HG02885 (cell line): ENCODE results near the gene EMC10.

Experiments used
- ATAC-seq: cut with Tn5 transposase; IDR thresholded peaks from one replicate; pipeline ENCODE4 v1.9.1; 2021; ENCODE audit warnings: mild to moderate bottlenecking; ENCODE audit not compliant: unreplicated experiment, poor library complexity

Gene EMC10

DNA sequence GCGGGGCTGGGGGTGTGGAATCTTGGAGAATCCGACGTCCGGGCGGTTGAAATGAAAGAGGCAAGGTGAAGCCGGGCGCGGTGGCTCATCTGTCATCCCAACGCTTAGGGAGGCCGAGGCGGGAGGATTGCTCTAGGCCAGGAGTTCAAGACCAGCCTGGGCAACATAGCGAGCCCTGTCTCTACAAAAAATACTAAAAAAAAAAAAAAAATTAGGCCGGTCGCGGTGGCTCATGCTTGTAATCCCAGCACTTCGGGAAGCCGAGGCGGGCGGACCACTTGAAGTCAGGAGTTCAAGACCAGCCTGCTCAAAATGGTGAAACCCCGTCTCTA is 566 bp downstream of the EMC10 start:
- ATAC-seq: no peak

DNA sequence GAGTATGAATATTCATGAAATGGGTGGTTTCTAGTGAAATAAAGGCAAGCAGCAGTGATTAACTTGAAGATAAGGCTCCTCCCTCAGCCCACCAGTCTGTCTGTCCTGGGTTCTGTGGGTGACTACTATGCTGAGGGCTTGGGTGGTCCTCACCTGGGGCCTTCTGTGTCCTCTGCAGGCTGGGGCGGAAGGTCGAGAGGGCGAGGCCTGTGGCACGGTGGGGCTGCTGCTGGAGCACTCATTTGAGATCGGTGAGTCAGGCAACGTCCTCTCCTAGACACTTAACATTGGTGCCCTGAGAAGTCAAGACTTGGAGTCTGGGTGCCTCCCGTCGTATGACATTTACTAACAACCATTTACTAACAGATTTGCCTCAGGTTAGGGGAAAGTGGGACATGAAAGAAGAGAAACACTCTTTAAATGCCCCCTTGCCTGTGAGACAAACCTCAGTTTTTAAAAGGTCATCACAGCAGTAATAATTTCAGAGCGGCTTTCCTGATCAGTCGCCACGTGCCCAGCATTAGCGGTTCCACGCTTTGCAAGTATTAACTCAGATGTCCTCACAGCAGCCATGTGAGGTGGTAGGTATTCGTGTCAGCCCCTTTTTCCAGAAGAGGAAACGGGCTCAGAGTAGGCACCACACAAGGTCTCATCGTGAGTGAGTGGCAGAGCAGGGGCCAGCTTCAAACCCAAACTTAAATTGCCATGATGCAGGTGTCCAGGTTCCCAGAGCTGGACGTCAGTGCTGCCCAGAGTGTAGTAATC is 1.6 kb downstream of the EMC10 start:
- ATAC-seq: no peak

DNA sequence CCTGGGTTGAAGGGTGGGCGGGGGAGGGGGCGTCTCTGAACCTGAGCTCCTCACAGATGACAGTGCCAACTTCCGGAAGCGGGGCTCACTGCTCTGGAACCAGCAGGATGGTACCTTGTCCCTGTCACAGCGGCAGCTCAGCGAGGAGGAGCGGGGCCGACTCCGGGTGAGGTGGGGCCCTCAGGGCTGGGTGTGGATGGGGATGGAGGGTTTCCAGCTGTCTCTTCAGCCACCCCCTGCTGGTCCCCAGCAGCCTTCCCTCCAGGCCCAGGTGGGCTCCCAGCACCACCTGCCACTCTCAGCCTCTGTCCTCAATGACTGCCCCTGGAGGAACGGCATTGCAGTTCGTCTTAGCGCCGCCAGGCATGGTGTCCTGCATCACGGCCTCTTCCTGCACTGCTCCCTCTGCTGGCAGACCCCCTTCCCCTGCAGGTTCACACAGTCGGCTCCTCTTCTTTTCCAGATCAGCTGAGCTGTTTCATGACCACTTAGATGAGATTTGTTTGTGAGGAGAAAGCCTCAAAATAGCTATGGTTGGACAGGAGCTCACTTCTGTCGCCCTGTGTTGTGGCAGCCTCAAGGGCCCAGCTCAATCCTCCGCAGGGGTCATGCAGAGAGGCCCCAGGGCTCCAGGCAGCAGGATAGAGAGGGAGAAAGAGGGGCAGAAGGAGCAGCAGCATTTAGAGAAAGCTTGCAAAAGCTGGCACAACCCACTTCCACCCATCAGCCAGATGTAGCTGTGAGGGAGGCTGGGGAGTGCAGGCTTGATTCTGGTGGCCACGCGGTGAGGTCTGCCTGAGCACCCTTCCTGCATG is 2.8 kb downstream of the EMC10 start:
- ATAC-seq: no peak

DNA sequence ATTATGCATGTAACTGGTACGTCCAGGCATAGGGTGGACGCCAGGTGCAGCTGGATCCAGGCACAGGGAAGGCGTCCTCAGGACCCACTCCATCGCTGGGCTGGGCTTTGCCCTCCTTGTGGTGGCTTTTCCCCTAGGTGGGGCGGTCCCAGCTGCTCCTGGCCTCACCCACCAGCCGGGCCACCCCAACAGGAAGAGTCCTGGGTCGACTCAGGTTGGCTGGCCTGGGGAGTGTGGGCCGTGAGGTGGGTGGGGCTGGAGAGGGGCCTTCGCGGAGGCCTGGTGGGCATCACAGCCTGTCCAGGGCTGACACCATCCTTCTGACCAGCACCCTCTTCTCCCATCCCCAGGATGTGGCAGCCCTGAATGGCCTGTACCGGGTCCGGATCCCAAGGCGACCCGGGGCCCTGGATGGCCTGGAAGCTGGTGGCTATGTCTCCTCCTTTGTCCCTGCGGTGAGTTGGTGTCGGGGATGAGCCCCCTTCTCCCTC is 3.5 kb downstream of the EMC10 start:
- no peak for ATAC-seq

DNA sequence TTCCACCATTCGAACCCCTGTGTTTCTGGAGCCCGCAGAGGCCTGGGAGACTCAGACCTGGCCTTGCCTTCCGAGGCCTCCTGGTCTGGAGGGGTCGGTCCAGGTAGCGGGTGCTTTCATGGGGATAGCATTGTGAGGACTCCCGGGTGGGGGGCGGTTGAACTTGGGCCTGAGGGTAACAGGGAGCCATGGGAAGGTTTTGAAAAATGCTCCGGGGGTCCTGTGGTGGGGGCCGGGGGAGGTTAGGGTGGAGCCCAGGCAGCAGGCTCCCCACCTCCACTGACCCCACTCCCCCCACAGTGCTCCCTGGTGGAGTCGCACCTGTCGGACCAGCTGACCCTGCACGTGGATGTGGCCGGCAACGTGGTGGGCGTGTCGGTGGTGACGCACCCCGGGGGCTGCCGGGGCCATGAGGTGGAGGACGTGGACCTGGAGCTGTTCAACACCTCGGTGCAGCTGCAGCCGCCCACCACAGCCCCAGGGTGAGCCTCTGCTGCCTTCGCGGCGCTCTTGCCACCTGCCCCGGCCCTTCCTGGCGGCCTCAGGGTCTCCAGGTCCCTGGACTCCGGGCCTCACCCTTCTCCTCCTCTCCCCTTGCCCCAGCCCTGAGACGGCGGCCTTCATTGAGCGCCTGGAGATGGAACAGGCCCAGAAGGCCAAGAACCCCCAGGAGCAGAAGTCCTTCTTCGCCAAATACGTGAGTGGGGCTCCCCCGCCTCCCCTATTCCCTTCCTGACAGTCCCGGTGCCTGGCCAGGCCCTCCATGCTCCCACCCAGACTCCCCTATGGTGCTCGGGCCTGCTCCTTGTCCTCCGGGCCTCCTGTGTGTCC is 4.2 kb downstream of the EMC10 start:
- no peak for ATAC-seq

DNA sequence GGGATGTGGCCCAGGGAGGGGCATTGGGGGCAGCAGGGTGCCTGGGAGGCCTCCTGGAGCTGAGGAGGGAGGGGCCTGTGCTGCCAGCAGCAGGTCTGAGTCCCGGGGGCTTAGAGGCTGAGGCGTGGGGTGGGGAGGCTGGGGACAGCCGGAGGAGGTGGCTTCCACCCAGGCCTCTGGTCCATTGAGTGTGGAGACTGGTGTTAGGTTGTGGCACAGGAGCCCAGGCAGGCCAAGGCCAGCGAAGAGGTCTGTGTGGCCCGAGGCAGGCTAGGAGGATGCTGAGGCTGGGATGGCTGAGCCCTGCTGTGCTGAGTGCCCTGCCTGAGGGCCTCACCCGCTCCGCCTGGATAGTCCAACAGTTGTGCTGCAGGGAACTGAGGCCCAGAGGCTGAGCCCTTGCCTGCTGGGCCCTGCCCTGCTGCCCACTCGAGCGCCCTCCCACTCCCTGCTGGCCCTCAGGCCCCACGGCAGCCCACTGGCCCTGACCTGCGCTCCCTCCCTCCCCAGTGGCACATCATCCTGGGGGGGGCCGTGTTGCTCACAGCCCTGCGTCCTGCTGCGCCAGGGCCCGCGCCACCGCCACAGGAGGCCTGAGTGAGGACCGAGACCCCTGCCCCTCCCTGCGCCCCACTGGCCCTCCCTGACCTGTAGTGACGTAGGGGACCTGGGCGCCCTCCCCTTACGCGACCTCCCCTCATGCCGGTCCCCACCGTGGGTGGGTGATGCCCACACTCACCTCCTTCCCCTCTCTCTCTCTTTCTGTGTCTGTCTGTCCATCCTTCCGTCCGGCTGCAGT is 5.2 kb downstream of the EMC10 start:
- no peak for ATAC-seq

DNA sequence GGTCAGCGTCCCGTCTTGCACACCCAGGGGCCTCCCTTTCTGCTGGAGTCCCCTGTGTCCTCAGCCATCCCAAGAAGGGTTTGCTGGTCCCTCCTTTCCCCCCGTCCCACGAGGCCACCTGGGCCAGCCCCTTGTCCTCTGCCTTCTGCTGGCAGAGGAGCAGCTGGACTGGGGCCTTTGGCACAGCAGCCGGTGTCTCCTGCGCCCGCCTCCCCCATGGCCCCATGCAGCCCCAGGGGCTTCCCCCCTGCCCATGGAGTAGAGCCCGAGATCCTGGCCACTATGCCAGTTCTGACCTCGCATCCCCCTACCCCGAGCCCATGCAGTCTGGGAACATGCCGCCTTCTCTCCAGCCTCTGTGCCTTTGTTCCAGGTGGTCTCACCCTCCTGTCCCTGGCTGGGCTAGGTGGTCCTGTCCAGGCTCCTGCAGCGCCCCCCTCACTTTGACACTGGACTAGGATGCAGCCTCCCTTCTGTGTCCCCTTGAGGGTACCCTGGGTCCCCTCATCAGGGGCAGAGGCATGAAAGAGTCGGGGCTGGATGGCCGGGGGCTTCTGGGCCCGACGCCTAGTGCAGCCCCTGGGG is 6.1 kb downstream of the EMC10 start:
- ATAC-seq: no peak

DNA sequence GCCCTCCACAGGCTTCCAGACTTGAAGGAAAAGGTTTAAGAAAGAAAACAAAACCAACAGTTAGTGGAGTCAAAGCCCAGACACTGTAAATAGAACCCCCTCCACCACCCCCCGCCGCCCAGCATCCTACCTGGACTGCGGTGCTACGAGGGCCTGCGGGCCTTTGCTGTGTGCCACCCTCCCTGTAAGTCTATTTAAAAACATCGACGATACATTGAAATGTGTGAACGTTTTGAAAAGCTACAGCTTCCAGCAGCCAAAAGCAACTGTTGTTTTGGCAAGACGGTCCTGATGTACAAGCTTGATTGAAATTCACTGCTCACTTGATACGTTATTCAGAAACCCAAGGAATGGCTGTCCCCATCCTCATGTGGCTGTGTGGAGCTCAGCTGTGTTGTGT is 6.6 kb downstream of the EMC10 start:
- no peak for ATAC-seq

DNA sequence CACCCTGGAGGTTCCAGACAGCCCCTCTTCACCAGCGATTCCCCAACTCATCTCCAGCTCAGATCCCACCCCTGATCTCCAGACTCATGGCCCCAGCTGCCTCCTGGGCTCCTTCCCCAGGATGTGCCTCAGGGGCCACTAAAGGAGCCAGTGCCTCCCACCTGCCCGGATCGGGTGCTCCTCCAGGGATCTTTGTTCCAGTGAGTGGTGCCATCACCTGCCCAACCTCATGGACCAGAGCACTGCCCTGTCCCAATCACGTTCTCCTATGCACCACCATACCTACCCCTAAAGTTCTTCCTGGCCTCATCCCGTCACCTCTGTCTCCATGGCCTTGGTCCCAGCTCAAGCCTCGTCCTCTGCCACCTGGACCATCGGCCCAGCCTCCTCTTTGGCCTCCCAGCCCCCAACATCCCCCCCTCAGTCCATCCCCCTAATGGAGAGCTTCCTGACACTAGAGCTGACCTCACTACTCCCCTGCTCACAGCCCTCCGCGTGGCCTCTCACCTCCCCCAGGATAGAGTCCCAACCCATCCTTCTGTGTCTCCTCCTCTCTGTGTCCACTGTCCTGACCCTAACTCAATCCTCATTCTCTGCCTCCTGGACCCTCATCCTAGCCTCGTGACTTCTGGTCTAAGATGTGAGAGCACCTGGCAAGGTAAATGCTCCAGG is 9.1 kb downstream of the EMC10 start:
- no peak for ATAC-seq

DNA sequence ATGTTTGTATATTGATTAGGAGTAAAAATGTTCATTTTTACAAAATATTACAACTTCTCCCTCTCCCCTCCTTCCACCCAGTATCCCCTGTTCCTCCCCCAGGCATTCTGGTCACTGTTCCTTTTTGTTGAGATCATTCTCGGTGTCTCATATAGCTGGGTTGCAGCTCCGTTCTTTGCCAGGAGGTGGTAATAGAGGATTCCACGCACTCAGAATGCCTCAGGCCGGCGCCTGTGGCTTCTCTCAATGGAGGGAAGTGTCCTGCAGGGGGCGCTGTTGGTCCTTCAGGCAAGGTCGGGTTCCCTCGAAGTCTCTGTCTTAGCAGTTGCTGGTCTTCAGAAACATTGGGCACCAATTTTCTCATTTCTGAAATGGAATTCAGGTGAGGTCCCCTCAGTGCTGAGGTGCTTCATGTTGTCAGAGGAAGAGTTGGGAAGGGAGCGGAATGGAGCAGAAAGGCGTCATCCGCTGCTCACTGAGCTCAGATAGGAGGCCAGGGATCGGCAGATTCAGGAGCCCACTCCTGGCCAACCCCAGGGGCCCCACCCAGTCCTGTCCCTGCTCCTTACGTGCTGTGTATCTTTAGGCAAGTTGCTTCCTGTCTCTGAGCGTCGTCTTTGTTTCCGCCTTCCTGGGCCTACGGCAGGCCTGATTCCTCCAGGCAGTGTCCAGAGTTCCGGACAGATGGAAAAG is 10.7 kb downstream of the EMC10 start:
- no peak for ATAC-seq

DNA sequence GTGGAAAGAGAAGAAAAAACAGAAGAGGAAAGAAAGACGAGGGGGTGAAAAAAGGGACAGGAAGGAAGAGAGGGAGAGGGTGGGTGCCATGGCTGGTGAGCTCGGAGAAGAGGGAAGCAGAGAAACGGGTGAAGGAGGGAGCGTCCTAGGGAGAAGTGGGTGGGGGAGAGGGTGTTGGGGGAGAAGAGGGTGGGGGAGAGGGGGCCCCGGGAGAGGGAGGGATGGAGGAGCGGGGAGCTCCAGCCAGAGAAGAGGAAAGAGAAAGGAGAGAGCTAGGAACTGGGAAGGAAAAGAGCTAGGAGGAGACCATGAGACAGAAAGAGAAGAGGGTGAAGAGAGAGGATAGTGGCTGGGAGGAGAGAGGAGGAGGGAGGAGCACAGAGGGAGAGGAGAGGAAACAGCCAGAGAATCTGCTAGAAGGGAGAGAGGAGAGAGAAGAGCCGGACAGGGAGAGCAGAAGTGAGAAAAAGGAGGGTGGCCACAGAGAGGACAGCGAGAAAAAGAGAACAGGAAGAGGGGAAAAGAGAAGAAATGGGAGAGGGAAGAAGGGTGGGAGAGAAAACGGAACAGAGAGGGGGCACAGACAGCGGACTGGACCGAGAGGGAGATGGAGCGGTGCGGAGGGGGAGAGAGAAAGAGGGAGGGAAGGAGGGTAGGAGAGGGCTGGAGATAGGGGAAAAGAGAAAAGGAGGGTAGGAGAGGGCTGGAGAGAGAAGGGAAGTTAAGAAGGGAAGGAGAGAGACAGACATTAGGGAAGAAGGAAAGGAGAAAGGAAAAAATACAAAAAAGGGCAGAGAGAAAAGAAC is 12.3 kb downstream of the EMC10 start:
- ATAC-seq: no peak

DNA sequence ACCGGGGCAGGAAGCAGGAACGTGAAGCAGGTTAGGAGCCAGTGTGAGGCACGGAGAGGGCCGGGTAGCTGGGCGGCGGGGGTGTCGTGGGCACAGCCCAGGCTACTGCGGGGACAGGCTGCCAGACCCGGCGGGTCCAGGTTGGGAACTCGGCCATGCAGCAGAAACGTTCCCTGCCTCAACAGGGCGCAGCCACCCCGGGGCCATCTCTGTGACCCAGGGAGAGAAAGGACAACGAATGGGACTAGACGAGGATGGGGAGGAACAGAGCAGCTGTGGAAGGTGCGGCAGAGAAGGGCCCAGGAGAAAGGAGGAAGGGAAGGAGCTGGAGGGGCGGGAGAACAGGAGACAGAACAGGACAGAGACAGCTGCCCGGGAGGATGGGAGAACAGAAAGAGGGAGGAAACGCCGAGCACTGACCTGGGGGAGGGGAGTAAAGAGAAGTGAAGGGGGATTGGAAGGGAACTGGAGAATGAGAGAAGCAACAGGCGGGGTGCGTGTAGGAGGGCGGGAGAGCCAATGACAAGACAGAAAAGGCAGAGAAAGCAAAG is 13.2 kb downstream of the EMC10 start:
- no peak for ATAC-seq

DNA sequence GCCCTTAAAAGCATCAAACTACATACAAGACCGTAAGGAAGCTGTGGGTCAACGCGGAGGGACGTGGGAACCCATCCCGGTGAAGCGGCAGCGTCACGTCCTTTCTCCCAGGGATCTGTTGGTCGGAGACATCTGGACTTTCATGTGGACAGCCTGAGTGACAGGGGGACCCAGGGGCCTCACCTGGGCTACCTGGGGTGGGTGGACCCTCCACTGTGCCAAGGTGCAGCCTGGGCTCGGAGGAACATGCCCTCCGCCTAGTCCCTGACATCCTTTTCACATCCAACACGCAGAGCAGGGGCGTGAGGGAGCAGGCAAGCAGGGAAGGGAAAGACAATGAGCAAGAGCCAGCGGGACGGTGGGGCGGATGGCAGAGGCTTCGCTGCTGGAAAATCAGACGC is 14.1 kb downstream of the EMC10 start:
- no peak for ATAC-seq

DNA sequence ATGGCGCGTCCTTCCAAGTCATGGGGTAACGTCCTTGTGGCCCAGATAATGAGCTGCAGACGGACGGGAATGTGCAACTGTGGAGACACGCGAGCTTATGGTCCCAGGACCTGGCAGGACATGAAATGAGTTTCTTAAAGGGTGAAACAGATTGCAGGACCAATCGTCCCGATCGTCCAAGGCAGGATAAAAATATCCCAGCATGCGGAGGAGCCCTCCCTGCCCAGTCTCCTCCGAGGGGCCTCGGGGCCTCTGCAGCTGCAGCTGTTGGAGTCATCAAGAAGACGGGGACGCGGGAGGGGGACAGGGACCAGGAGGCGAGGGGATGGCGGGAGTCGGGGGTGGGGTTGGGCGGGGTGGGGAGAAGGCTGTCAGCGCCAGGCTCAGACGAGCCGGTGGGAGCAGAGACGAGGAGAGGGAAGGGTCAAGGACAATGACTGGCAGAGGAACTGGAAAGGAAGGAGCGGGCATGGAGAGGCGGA is 14.7 kb downstream of the EMC10 start:
- ATAC-seq: no peak

DNA sequence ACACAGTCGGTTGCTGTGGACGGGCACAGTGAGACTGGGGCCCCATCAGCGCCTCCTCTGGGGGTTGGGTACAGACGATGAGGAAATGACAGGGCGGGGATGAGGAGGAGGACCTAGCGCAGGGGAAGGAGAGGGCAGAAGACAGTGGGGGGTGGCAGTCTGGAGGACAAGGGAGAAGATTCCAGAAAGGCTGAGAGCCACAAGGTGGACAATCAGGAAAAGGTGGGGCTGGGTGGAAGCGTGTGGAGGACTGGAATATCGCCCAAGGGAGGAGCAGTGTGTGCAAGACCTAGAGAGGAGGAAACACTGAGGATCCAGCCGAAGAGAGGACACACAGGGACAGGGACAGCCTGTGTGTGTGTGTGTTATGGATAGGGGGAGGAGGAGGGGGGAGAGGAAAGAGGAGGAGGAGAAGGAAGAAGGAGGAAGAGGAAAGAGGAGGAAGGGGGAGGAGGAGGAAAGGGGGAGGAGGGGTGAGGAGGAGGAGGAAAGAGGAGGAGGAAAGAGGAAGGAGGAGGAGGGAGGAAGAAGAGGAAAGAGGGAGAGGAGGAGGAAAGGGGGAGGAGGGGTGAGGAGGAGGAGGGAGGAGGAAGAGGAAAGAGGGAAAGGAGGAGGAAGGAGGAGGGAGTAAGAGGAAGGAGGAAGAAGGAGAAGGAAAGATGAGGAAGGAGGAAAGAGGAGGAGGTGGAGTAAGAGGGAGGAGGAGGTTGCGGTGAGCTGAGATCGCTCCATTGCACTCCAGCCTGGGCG is 16.2 kb downstream of the EMC10 start:
- ATAC-seq: no peak

DNA sequence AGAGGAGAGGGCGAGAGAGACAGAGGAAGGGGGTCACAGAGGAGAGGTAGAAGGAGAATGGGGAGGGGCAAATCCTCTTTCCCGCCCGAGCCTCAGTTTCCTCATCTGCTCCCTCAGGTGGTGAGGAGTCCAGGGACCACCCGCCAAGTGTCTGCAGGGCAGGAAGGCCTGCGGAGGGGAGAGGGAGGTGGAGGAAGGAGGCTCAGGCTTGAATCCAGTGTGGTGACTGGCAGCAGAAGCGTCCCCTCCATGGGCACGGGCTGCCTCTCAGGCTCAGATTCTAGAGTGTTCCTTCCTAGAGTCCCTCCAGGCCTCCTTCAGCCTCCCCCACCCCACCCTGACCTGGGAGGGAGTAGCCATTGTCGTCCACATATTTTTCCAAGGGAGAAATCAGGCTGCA is 16.9 kb downstream of the EMC10 start:
- ATAC-seq: no peak
